HG03108 (cell line): ENCODE results near the gene KCNE3.
"Not testable (repeated sequence)": the region's sequence is repeated elsewhere in the genome, so short reads cannot be mapped to it uniquely, and the experiment has no call there.

Experiments
- ATAC-seq: cut with Tn5 transposase; IDR thresholded peaks from one replicate; pipeline ENCODE4 v1.9.1; 2021; ENCODE audit warnings: moderate library complexity; ENCODE audit not compliant: unreplicated experiment

The KCNE3 gene

DNA sequence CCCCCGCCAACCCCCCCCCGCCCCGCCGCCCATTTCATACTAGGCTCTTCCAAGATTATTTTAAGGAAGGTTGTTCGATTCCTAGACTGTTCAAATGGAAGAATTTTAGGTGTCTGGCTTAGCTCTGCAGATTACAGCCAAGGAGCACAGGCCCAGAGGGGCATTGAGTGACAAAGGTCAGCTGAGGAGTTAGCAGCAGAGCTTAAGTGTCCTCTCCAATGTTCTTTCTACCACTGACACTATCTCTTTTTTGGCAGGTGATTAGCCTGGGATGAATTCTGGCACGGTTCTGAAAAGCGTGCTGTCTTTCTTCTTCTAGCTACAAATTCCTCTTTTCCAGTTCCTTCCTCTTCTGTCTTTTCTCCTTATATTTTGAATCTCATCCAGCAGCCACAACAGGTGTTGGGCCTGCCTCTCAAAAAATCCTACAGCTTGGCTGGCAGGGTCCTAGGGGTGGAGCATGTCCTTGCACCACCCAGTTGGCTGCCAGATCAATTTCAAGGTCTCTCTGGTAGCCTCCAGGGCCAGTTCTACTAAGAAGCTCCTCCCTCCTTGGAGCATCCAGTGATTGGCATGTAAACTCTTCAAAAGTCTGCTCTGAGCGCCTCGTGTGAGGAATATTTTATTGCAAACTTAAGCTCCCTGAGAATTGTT, 23.0 kb downstream of the KCNE3 start:
- no peak for ATAC-seq

GRCh38 chr11:74443071-74443864, 24.1 kb downstream of the KCNE3 start:
- ATAC-seq: no peak

DNA sequence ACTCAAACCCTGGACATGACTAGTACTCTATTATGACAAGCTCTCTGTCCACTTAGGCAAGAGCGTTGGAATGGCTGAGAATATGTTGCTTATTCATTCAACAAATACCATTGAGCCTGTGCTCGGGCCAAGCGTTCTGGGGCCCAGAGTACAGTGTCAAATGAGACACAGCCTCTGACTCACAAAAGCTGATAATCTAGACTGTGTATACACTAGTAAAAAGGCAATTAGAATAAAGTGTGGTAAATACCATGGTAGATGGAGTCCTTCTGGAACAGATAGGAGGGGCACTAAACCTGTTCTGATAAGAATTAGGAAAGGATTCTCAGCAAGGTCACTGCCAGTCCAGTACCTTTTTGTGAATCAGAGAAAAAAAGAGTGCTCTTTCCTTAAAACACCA, 24.7 kb downstream of the KCNE3 start:
- ATAC-seq: no peak

DNA sequence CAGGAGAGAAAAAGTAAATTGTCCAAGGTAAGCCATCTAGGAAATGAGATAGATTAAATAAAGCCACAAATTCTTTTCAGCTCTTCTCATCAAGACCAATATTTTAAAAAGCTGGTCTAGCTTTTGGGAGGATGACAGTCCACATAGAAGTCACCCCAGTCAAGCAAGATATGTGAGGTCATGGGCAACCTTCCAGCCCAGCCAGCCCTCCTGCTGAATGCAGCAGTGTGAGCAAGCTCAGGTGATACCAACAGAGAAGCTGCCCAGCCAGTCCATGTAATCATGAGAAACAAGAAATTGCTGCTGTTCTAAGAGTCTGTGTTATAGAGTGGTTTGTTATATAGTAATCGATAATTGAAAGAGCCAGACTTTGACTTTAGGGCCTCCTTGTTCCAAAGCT, 28.7 kb downstream of the KCNE3 start:
- ATAC-seq: no peak

DNA sequence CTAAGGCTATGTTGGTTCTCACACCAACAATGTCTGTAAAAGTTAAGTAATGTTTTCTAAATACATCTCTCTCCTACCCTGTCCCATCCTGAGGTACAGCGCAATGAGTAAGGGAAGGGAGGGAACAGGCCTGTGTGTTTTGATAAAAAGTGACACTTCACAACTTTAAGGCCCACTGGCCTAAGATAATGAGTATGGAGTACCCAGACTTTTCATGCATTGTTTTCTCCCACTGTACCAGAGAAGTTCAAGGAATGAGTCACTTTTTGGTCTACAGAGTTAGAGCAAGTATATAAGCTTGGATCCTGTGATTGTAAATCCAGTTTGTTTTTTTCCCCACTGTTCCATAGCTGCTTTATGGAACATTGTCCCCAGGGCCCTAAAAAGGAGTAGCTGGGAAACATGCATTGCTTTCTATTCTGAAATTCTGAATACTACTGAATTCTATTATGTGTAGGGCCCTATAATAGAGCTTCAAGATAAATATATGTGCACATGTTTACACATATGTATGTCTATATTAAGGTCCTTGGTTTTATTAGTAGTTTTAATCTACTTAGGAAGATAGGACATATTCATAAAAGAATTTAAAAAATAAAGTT, 29.8 kb downstream of the KCNE3 start:
- no peak for ATAC-seq

DNA sequence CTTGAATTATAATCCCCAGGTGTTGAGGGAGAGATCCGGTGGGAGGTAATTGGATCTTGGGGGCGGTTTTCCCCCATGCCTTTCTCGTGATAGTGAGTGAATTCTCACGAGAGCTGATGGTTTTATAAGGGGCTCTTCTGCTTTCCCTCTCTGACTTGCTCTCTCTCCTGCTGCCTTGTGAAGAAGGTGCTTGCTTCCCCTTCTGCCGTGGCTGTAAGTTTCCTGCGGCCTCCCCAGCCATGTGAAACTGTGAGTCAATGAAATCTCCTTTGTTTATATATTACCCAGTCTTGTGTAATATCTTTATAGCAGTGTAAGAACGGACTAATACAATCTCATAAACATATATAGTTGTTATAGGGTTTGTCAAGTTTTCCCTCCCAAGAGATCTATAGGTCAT, 32.8 kb downstream of the KCNE3 start:
- ATAC-seq: no peak

DNA sequence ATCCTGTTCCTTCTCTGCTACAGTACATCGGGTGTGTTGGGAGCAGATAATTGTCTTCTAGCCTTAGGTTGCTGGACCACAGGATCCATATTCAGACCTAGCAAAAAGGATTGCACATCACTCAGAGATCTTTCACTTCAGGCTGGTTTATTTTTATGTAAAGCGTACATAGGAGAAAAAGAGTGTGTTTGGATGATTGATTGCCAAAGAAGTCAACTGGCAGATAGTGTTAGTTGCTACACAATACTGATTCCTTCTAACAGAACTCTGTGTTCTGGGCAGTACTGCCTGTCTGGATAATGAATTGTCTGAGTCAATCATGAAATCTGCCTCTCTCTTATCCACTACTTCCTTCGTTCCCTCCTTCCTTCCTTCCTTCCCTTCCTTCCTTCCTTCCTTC, 38.1 kb downstream of the KCNE3 start:
- ATAC-seq: no peak

- no peak for ATAC-seq
These were observed 39.9 kb downstream of the KCNE3 start for GRCh38 chr11:74427384-74427886.

GRCh38 chr11:74425100-74425499, 42.2 kb downstream of the KCNE3 start:
- ATAC-seq: no peak

DNA sequence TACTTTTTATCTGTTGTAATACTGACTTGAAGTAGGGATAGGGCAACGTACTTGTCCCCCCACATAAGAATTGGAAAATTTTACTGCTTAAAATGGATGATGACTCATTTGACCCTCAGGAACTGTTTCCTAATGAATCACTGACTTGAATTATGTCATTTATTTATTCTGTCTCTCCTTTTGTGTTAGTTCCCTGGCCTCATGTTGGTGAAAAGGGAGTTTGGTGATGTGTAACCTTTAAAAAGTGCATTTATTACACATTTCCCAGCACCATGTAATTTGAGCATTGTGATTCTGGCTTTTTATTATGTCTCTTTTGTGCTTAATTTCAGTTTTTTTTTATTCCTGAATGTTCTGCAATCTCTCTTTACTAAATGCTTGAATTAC, 48.8 kb downstream of the KCNE3 start:
- ATAC-seq: no peak

- ATAC-seq: no peak
These were observed 49.4 kb downstream of the KCNE3 start for GRCh38 chr11:74417860-74418508.

DNA sequence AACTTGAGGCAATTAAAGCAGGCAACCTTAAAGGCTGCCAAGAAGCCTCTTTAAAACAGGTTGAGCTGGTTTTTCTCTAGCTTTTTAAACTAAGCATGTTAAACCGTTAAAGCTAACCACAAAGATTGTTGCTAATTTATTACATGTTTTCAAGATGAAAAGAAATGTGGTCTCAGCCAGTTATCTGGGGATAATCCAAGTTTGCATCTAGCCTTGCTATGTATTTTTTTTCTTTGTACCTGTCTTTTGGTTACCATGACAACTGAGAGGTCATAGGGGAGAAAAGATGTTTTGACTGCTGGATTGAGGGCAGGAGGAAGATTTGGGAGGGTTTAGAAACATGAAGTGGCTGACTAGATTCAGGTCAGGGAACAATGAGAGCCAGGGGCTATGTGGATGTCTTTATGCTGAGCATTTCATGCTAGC, 50.0 kb downstream of the KCNE3 start:
- no peak for ATAC-seq

- not testable (repeated sequence) for ATAC-seq
These were observed 50.4 kb downstream of the KCNE3 start for GRCh38 chr11:74416974-74417373.

DNA sequence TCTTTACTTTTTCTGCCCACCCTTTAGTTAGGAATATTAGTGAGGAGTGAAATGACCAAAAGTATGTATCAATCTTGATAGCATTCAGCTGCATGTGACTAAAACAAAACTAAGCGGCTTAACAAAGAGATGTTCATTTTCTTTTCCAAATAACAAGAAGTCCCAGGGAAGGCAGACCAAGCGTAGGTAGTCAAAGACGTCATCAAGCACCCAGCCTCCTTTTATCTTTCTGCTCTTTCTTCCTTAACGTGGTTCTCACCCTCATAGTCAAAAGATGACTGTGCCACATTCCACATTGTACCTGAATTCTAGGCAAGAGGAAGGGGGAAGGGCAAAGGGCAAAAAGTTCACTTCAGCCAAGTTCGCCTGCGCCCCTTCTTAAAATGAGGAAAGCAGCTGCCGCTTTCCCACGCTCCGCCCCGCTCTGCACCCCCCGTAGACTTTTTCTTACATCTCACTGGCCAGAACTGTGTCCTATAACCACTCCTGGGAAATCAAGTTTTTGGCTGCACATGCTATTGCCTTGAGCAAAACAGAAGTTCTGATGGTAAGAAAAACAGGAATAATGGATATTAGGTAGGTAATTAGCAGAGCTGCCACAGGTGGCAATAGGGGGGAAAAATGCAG, 54.5 kb downstream of the KCNE3 start:
- no peak for ATAC-seq

- no peak for ATAC-seq
These were observed 55.0 kb downstream of the KCNE3 start for GRCh38 chr11:74412321-74412720.

- no peak for ATAC-seq
These were observed 57.7 kb downstream of the KCNE3 start for GRCh38 chr11:74409633-74410032.
